Measurements from ENCODE around the gene HCK.

GRCh38 chr20:32050851-32051556 is 1.0 kb upstream of the HCK start:
- TF ChIP-seq POLR2A (IDR thresholded peaks at IDR 0.05; ENCODE audit: low read length) (no peak), GATA1 (IDR thresholded peaks at IDR 0.05; ENCODE audit: low read depth, low read length) (no peak)

All from erythroblast (primary cell).